ENCODE measurements around the gene FANCC.

FANCC gene

DNA sequence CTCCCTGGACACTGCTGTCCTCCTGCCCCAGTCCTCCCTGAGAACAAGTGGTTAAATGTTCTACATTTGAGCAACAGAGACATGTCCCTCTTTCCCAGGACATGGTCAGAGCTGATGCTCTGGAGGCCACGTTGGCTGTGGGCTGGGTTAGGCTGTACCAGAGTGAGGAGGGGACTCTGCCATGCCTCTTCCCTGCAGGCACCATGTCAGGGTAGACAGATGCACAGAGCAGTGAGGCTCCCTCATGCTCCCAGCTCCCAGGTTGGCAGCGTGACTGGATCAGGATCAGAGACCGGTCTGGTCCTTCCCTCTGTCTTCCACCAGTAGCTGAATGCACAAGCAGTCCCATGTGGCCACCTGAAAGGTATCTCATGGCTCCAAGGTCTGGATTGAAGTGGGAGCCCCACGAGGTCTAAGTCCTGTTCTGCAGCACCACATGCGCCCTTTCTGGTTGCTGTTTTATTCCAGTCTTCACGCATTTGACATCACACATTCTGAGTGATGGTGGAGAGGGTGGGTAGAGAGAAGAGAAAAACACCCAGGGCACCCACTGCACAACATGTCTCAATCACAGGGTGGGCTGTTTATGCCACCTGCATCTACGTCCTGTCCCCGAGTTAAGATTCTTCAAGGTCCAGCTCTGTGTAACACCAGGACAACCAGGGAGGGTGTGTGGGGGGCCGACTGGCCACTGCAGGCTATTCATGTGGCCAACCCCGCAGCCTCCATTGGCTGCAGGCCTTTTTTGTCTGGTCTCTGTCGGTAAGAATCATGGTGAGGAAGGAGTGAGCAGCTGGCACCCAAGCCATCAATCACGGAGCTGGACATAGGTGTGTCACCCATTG is 204.9 kb downstream of the FANCC start:
- FAIRE-seq = no peak

DNA sequence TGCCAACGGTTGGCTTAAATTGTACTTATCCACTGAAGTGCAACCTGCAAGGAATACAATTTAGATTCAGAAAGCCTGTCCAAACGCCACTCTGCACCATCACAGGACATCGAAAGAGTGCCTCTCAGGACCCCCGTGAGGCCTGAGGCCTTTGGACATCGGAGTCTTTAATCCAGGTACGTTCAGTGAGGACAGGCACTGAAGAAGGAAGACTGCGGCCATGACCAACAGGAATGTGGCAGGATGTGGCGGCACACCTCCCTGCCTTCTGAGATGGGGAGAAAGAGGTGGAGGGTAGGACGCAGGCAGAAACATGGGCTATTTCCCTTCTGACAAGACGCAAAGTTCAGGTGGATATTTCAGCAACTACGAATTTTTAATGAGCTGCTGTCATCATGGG is 205.8 kb downstream of the FANCC start:
- no peak for FAIRE-seq

DNA sequence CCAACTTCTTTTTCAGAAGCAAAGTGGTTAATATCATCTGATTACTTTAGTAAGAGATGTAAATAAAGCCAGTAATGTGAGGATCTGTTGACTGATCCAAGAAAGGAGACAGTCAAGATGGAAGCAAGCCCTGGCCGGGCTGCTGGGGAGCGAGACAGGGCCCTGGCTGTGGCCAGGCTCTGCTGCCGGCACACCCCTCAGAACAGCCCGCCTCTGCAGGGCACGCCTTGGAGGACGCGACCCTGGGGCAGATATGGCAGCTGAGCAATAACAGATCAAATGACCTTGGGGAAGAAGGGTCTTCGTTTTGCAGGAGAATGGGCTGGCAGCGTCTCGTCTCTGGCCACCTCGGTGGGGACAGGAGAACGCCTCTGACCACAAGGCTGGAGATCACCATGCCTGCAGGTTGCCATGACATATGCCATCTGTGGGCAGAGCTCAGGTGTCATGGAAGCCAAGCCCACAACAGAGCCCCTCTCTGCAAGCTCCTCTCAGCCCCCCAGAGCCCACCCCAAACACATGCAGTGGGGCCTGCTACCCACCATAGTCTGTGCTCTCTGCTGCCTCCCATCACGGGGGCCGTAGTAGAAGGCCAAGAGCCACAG is 206.5 kb downstream of the FANCC start:
- no peak for FAIRE-seq

DNA sequence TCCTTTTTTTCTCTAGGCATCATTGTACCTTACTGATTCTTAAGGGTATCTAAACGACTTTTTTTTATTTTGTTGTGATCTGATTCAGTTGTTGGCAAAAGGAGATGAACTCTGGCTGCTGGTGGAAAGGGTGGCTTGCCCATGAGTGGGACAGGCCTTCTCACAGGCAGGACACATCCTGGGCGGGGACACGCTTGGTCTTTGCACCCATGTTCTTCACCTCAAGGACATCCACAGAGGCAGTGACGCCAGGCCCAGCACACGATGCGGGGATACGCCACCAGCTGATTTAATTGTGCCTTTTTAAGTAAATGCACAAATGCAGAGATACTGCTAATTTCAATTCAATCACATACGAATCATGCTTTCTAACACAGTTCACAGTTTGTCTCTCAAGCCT is 208.1 kb downstream of the FANCC start:
- no peak for FAIRE-seq

DNA sequence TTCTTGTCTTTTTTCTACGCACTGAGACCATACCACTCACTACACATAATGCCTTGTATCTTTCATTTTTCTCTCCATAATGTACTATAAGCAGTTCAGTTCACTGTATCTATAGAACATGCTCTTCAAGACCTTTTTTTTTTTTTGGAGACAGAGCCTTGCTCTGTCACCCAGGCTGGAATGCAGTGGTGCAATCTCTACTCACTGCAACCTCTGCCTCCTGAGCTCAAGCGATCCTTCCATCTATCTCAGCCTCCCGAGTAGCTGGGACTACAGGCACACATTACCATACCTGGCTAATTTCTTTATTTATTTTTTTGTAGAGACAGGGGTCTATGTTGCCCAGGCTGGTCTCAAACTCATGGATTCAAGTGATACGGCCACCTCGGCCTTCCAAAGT is 208.7 kb downstream of the FANCC start:
- no peak for FAIRE-seq

DNA sequence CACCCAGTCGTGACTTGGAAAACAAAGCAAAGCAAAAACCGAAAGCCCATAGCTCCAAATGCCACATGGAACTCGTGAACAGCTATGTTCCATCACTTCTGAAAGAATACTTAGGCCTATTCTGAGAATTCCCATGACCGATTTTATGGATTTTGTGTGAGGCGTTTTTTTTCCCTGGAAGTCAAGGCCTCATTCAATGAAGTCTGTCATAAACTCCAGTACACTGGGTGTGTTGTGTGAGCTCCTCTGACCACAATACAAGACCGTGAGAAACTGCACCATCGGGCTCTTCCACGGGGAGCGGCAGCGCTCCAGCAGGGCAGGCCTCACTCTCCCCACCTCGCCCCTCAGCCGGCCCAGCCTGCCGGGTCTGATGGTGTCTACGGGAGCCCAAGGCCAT is 209.5 kb downstream of the FANCC start:
- FAIRE-seq = no peak

DNA sequence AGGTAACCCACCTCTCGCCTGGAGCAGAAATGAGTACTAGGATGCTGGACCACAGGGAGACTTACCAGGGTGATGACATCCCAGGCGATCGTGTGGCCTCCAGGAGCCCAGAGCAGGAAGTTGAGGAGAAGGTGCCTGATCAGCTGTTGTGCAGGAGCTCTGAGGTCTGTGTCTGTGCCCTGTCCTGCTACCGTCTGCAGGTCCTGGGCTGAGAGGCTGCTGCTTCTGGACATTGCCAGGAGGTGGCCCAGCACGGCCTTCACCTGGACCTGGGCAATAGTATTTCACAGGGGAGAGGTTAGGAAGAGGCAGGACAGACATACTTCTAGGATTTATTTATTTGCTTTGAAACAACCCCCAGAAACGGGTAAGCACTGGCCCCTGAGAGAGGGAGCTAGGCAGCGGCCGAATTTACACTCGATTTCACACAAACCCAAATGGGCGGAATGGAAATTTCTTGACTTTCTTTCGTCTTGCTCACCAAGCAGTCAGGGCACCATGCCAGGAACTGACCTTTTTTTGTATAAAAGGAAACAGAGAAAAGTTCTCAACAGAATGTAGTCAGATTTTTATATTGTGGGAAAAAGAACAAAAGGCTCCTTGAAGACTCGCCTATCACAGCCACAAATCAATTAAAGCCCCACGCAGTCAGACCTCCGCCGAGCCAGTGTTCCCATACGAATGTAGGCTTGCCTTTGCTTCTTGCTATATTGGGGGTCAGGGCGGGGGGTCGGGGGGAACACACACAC is 210.3 kb downstream of the FANCC start:
- no peak for FAIRE-seq

DNA sequence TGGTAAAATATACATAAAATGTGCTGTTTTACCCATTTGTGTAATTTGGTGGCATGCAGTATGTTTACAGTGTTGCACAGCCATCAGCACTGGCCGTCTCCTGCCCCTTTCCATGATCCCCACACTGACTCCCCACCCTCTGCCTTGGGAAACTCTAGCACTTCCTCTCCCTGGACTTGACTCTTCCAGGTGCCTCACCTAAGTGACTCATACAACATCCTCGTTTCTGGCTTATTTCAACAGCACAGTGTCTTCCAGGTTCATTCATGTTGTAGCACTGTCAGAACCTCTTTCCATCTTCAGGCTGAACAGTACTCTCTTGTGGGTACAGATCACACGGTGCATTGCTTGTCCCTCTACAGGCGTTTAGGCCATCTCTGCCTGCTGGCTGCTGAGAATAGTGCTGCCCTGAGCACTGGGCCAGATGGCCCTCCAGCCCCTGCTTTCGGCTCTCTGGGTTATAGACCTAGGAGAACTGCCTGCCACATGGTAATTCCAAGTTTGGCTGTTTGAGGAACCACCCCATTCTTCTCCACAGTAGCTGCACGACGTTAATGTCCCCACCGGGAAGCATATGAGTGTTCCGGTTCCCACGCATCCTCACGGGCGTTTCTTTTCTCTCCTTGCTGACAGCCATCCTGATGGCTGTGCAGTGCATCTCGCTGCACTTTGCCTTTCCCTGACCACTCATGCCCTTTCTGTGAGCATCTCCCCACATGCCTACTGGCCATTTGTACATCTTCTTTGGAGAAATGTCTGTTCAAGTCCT is 211.8 kb downstream of the FANCC start:
- no peak for FAIRE-seq

DNA sequence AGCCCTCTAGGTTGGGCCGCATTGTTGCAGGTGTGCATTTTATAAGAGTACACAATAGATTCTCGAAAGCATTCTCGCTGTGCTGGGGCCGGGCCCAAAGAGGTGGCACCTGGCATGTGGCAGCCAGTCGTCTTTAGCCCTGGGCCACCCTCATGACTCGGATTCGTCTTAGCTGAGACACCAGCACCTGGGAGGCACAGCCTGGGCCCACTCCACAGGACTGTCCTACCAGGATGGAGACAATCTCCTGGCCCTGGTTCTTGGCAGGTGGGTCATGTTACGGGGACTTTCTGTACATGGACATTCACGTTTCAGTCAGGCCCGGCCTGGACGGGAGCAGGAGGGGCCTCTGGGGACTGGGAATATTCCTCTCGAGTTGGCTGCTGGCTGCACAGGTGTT is 212.5 kb downstream of the FANCC start:
- FAIRE-seq = no peak

DNA sequence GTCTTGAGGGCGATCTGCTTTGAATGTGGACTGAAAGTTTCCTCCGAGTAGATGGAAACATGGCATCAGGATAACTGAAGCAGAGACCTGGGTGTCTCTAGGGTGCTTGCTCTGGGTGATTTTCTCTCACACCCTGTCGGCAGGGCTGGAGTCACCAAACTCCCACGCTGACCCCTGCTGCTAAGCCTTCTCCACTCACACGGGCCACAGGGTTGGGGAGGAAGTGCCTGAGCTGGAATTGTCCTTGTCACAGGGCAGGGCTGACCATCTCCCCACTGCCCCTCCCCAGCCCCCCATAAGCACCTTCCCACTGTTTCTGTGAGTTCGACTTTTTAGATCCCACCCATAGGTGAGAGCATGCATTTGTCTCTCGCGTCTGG is 212.9 kb downstream of the FANCC start:
- FAIRE-seq = no peak

DNA sequence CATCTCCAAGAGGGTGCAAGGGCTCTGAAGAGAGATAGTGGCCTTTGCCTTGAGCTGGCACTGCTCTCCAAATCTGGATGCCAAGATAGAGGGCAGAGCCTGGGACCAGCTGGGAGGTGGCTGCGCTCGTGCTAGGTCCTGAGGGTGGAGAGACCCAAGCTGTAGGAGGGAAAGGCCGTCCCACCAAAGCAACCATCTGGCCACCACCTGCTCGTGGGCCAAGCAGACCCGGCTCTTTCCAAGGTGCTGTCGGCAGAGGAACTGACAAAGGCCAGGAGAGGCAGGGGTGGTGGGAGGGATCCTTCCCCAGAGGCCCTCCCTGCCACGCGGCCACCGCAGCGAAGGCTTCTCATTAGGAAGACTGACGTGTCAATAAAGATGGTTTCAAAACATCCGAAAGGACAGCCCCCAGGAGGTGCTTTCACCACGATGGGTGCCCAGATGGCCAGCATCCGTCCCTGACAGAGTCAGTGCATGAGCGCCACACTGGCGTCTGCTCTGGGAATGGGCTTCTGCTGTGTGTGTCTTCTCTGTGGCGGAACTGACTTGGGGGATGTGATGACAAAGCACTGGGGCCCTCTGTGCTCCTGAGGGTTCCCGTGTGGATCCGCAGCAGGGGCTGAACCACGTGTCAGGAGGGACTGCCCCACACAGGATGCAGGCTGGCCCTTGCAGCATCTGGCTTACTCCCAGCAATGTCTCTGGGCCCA is 213.5 kb downstream of the FANCC start:
- no peak for FAIRE-seq

DNA sequence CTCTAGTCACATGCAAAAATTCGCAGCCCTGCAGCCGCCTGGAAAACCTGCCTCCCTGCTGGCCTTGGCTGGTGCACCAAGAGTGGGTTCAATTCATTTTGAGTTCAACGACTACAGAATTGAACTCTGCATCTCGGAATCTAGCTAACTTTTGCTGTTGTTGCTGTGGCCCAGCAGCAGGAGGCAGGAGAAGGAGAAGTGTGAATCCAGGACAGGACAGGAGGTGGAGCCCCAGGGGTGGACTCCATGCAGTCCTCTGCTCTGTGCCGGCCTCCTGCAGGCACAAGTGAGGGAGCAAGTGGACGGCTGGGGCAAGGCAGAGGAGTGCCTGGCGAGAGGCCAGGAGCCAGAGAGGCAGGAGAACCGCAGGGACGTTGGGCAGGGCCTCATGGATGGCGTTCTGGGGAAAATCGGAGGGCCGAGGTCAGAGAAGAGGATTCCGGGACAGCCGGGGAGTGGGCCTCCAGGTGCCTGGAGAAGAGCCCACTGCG is 214.2 kb downstream of the FANCC start:
- FAIRE-seq = no peak

DNA sequence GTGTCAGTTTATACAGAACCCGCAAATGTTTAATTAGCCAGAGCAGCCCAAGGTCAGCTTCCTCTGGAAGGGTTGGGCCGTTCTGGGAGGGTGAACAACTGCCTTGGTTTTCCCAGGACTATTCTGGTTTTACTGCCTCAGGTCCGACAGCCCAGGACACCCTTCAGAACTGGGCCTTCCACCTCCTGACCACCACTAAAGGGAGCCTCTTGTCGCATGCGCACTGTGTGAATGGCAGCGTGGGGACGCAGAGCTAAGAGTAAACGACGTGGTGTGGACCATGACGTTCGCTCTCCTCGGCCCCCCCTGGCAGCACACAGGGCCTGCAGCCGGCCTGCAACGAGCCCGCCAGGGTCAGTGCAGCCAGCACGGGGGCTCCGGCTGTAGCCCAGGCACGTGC is 214.9 kb downstream of the FANCC start:
- no peak for FAIRE-seq

DNA sequence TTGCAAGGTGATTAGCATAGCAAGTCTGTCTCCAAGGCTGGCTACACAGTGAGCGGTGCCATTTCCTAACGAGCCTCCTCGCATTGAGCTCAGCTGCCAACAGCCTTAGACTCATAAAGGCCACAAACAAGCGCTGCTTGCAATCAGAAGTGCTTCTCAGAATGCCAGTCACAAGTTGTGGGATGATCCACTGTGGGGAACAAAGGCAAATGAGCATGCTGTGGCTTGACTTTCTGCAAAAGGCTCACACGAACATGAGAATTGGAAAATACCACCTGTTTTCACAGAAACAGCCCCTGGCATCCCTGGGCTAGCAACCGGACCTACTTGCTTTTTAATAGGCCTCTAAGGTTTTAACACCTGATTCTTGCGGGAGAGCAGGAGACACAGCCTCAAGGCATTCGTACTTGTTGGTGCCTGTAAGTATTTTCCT is 215.5 kb downstream of the FANCC start:
- FAIRE-seq = no peak

DNA sequence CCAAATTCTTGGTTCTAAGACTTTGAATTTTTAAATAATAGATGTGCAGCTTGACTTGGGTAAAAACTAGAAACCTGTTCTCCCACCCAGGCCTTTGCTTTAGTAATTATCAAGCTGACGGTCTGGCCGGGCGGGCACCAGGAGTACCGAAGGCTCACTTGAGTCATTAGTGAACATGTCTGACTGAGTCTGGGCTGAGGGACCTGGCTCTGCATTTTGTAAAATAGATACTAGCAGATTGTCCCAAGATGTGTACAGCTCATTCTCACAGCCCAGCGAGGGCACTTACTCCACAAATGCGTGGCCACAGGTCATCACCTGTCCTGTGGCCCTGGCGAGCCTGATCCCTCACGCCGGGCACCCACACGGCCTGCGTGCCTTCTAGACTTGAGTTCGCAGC is 216.2 kb downstream of the FANCC start:
- FAIRE-seq = no peak

DNA sequence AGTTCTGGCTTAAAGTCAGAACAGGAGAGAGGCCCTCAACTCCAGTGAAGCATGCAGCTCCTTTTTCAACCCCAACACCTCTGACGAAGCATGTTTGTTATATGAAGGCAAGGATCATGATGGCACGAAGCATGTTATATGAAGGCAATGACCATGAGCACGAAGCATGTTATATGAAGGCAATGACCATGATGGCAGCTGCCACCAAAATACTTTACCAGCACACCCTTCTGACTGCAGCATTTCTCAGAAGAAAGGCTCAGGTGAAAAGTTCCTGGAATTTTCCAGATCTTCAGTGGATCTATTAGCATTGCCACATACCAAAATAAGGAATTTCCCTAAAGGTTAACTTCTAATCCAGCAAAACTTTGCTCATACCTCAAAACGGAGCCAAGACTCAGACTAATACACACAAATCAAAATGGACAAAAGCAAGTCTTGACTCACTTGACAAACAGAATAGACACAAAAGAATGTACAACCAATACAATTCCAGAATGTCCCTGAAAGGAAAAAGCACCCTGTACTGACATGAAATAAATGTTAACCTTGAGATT is 217.4 kb downstream of the FANCC start:
- FAIRE-seq = no peak

DNA sequence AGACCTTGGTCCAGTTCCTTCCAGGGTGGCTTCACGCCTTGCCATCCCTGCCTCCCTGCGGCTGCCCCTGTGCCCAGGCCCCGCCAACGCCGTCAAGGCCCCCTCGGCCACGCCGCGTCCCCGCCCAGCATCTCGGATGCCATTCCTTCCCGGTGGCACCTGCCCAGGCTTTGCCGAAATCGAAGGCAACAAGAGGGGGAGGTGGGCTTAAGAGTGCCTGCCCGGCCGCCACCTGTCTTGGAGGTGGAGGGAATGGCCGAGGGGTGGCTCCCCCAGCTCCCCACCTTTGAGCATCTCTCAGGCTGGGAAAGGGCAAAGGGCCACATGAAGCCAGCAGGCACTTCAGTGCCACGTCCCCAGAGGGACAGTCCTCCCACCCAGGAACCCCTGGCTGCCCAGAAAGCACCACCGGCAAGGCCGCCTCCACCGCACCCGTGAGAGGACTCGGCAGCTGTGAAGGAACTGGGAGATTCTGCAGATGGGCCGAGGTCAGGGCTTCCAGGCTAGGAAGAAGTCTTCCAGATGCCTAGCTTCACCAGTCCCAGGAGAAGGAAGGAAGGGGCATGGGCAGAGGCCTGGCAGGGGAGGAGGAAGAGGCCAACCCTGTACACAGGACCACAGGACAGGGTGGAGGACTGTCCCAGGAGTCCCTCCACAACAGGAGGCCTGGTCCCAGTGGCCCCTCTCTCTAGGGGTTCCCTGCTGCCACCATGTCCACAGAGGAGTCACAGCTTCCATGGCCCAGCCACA is 218.0 kb downstream of the FANCC start:
- FAIRE-seq = no peak

DNA sequence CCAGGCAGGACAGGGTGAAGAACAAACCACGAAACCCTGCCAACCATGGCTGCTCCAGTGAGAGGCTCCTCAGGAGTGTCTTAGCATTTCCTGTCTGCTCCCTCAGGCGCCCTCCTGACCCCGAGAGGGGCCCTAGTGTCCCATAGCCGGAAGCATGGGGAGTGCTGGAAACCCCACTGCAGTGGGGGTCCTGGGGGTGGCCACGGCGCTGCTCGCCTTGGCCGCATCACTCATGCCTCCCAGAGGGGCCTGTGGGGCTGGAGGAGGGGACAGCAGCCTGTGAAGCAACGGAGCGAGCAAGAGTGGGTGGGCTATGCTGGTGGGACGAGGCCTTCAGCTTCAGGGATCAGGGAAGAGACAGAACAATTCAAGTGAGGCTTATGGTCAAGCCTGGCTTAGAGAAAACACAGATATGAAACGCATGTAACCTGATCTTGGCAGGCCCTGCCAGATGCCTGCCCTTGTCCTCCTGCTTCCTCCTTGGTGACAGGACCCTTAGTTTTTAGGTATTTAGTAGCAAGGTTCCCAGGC is 219.1 kb downstream of the FANCC start:
- FAIRE-seq = no peak

DNA sequence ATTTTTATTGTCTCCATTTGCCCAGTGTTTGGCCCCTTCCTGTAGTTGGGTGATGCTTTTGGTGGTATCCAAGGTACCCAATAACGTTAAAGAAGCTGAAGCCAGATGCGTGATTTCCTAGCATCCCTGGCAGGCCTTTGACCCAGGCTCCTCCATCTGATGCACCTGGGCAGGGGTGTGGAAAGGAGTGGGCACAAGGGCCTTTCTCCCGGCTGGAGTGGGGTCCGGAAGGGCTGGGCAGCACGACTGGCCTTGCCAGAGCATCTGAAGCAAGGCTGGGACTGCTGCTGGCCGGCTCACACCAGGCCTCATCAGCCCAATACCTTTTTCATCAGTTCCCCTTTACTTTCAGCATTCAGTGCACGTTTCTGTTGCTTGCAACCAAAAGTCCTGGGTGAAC is 220.2 kb downstream of the FANCC start:
- no peak for FAIRE-seq

DNA sequence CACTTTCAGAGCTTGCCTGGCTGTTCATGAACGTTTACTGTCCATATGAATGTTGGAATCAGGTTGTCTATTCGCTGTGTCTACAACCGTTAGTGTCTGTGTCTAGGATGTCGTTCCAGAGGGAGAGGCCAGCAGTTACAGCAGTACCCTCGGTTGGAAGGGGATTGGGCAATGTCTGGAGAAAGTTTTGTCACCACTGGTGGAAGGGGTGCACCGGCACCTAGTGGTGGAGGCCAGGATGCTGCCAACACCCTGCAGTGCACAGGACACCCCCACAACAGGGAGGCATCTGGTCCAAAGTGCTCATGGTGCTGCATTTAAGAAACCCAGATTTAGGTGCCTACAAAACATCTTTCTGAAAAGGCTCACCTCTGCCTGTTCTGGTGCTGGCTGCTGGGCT is 220.7 kb downstream of the FANCC start:
- FAIRE-seq = no peak

DNA sequence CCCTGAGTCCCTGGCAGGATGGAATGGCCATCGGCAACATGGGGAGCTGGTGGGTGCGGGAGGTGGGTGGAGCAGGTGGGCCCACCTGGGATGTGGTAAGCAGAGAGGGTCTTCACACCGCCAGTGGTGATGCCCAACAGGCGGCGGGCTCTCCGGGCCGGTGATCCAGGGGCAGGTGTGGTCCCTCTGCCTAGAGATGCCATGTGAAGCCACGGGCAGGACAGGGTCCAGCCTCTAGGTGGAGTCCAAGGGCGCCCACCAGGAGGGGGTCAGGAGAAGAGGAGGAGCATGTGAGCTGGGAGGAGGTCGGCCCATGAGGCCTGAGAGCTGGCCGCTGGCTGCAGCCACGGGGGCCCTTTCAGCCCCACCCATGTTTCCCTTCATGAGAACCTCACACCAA is 221.1 kb downstream of the FANCC start:
- no peak for FAIRE-seq

All from G401.6 (cell line).